Measurements from ENCODE around the gene INPP4B.

The INPP4B gene

DNA sequence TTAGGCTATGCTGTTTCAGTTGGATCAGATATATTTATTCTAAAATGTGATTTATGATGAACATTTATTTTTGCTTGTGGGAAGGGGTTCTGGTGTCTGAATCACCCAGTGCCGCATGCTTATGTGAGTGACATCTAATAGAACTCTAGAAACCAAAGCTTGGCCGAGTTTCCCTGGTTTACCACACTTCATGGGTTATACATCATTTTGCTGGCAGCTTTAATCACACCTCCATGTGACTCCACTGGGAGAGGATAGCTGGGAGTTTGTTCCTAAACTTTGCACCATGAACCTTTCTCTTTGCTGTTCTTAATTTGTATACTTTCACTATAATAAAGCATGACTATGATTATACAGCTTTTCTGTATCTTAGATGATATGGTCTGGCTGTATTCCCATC lies 382.9 kb downstream of the INPP4B start:
- no peak for DNase-seq

DNA sequence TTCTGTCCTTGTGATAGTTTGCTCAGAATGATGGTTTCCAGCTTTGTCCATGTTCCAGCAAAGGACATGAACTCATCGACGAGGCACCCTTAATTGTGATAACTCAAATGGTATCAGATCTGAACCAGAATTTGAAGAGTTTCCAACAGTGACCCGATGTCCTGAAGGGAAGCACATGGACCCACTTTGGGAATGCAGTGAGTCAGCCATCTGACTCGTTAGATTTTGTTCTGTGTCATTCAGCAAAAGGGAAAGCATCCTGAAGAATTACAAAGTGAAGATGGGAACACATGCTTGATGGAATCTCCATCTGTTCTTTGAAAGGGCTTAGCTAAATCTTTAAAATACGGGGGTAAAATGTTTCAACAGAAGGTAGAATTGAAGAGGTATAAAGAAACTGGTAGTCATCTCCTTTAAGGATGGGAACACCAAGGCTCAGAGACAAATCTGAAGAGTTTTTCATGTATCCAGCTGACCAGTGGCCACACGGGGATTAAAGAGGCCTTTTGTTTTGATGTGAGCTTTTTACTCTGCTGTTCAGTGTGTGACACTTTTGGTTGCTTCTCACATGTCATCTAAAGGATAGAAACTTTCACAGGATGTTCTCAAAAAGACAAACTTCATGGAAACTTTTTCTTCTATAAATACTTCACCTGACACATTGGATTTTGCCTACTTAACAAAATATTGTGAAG lies 393.8 kb downstream of the INPP4B start:
- no peak for DNase-seq

DNA sequence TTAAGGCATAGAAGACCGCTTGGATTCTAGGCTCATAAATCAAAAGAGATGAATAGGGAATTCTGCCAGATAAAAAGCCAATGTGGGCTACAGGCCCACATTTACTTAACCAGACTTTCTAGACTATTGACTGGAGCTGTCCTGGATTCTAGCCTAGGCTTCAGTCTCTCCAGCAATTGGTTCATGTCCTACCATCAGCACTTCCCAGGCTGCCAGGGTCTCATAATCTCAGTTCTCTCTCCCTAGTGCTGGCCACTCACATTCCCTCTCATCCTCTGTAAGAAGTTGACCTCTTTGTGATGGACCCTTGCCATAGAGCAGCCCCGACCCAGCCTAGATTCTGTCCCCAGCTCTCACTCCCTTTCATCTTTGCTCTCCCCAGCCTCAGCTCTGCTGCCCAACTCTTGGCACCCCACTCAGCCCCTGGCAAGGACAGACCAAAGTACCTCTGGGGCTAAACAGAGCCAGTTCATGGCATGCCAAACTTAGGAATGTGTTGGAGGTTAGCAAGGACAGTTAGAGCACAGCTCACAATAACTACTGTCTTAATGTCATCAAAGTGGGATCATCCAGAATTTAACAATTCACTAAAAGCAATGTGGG lies 396.2 kb downstream of the INPP4B start:
- DNase-seq: no peak

DNA sequence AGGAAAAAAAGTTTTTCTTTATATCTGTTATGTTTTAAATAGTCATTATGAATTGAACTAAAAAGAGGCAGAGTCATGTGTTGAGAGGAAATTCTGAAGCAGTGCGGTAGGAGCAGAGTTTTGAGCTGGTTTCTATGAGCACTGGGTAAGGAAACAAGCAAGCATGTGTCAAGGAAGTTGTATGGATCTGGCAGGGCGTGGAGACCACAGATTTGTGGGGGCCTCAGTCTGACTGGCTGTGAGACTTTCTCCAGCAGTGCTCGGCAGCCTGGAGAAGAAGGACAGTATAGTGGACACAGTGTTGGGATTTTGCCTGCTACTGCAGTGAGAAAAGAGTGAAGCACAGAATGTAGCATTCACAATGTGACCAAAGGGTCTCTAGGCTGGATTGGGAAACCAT lies 399.1 kb downstream of the INPP4B start:
- DNase-seq: no peak

DNA sequence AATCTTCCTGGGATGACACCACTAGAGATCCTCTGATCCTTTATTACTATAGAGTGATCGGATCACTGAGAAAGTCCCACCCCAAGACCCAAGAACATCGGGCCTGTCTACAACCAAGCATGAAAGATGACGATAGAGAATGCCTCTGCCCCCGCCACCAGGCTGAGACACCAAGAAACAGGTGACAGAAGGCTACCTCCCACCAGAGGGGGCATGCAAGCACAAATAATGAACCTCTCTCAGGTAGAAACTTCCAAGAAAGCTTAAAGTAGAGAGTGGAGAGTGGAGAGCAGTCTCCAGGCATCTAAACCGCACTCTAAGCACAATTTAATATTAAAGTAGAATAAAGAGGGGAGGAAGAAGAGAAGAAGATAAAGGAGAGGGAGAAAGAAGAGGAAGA lies 402.6 kb downstream of the INPP4B start:
- no peak for DNase-seq

DNA sequence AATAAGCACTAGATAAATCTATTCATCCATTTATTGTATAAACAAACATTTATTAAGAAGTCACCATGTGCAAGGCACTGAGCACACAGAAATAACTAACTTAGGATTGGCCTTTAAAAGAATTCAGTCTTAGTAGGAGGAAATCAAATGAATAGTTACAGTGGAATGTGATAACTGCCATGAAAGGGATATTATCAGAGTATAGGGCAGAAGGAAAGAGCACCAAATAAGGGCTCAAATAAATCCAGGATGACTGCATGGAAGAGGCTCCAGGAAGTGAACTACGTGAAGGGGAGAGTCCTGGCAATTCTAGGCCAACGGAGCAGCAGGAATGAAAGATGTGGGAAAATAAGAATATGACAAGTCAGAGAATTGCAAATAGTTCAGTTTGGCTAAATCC lies 406.0 kb downstream of the INPP4B start:
- no peak for DNase-seq

DNA sequence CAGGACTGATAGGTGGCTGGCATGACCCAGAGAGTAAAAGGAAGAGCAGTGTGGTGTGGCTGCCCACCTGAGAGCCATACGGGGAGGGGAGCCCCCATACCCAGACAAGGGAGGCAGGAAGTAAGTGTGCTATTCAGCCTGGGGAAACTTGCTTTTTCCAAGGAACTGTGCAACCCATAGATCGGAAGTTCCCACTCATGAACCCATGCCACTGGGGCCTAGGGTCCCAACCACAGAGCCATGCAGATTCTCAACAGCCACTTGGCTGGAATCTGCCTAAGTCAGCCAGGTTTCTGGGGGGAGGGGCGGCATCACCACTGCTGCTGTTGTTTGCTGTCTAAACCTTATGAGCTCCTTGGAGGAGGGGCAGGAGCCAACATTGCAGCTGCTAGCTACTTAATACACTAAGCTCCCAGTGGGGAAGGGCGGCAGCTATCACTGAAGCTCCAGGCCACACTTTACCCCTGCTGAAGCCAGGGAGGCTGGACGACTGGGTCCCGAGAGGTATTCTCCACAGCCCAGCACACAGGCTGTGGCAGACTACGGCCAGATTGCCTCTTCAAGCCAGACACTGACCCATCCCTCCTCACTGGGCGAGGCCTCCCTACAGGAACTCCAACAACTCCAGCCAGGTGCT lies 410.4 kb downstream of the INPP4B start:
- no peak for DNase-seq

DNA sequence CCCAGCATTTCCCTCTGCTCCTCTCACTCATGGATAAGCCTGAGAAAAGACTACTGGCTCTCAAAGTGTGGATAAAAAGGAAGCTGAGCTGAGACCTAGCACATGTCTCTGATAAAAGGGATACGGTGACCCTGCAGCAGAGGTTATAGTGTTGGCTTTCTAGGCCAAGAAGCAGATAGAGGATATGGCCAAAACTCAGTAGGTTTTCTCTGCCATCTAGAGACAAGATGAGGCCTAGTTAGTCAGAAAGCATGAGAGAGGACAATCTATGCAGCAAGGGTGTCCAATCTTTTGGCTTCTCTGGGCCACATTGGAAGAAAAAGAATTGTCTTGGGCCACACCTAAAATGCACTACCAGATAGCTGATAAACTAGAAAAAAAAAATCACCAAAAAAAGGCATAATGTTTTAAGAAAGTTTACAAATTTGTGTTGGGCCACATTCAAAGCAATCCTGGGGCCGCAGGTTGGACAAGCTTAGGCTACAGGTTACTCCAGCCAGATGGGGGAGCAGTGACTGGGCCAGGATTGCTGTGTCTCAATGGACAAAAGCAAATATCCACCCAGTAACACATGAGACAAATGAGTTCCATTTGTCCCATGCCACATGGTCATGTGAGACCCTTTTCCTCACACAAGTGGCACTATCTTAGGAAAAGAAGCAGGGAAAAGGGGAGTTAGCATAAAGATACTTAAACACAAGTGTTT lies 411.4 kb downstream of the INPP4B start:
- no peak for DNase-seq

DNA sequence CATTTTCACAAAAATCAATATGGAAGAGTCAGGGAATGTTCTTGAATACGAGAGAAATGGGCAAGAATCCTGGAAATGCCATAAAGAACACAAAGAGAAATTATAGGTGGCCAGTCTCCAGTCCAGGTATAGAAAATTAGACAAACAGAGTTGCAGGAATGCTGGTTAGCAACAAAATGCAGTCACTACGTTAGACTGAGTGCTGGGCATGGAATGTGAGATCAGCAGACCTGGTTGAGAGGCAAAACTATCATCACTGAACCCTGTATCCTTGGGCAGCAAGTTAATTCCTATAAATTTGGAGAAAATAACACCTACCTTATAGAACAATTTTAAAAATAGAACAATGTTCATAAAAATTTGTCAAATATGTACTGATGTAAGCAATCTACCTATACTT lies 417.4 kb downstream of the INPP4B start:
- no peak for DNase-seq

DNA sequence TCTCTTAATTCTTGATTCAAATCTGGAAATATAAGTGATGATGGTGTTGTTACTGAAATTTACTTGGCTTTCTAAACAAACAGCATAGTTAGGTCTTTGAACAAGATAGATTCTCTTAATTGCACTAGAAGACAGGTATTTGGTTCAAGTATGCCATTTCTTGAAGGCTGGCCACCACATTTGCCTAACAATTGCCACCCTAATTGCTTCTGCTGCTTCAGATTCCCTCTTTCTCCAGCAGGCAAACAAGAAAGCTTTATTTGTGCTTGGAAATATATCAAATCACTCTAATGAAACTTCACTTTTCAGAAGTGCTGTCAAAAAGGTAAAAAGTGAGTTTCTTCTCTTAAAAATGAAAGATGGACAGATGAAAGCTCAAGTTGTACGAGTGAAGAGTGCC lies 418.6 kb downstream of the INPP4B start:
- no peak for DNase-seq

DNA sequence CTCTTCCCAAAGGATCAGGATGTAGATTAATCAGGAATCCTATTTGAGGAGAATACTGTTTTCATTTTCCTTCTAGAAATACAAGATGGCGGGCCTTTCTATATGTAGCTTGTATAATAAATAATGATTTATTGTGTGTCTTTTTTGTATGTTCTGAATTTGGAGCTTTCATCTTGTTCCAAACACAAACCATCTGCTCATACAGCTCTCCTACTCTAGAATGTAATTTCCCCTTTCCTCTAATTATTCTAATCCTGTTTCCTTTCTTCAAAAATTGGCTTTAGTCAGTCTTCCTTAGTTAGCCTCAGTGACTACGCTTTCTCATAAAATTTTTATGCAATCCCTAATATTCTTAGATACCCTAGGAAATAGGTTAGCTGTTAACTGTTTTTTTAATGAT lies 422.2 kb downstream of the INPP4B start:
- no peak for DNase-seq

DNA sequence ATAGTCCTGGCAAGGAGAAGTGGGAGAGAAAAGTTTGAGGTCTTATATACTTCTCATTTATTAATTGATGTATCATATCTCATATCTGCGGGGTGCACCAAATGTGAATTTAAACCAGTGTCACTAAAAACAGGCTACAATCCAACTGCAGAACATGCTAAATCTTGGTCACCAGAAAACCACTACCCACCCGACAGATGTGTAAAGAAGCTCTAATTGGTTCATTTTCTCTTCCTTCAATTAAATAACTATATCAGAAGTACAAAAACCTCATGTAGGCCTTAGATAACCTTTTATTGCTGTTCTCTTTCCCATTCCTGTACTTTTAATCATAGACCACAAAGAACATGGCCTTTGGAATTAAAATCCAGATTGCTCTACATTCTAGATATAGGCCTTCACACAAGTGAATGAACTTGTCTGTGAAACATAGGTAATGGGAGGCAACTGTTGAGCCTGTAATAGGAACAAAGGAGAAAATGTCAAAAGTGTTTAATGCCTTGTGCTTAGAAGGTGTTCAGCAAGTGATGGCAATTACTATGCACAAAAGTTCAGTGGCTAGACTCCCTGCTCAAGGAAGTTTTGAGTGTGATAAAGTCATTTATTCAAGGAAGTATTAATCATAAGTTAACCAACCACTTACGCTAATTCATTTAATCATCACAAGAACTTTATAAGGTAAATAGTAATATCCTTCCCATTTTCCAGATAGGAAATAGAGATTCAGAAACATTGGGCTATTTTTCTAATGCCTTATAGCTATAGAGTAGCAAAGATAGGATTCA lies 425.6 kb downstream of the INPP4B start:
- DNase-seq: no peak

DNA sequence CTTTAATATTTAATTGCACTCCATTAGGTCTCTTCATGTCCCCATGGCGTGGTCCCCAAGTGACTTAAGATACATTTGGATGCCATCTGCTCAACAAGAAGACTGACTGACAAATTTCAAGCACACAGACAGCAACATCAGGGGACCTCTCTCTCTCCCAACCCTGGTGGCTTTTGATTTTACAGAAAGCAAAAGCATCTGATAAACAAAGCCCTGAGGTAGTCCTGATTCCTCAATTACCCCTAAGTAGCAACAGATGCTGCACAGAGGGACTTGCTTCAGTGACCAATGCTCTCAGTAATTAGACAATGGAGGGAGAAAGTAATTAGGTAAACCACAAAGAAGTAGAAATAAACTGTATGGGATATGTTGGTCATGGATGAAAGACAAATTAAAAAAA lies 426.4 kb downstream of the INPP4B start:
- no peak for DNase-seq

DNA sequence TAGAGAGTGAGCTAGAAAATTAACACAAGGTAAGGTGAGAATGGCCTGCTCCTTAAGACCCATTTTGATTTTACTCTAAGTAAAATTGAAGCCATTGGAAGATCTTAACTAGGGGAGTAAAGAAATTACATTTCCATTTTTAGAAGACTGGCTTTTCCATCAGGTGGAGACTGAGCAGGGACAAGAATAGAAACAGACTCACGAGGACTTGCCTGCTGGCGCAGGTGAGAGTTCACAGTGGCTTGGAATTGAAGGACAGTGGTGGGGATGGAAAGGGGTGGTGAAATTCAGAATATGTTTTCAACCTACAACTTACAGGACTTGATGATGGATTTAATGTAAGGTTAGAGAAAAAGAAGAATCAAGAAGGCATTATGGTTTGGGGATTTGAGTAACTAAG lies 427.4 kb downstream of the INPP4B start:
- no peak for DNase-seq

DNA sequence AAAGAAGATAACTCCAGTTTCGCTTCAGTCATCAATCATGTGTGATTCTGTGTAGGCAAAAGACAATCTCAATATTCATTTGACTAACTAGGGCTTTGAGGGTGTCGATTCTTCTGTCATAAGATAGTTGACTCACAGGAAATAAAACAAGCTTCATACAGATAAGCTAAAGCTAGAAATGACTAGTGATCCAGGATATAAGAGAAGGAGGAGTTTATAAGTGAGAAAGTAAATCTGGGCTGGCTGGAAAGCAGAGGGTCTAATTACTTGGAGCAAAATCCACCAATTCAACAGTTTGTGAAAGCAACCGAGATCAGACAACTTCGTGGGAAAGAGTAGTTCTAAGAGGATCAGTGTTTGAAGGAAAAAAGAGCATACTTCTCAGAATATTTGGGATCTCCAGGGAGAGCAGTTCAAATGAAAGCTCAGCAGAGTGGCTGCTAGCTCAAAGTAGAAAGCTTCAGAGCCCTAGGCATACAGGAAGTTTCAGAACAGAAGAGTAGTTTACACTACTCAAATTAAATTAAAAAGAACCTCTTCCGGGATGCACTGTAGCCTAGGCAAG lies 429.3 kb downstream of the INPP4B start:
- DNase-seq: no peak

DNA sequence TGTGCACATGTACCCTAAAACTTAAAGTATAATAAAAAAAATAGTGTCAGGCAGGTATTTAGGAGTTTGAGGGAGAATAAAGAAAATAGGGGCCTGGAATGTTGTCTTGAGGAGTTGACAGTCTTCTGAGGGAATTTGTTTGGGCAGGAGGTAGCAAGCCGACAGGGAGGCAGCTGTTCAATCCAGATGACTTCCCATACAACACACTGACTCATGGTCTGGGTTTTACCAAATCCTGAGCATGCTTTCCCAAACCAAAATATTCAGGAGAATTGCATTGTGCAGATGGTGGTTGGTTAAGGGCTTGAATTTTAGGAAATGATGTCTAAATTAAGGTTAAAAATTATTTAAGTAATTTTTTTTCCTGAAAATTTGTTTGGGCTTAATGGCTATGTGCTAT lies 430.0 kb downstream of the INPP4B start:
- DNase-seq: no peak

DNA sequence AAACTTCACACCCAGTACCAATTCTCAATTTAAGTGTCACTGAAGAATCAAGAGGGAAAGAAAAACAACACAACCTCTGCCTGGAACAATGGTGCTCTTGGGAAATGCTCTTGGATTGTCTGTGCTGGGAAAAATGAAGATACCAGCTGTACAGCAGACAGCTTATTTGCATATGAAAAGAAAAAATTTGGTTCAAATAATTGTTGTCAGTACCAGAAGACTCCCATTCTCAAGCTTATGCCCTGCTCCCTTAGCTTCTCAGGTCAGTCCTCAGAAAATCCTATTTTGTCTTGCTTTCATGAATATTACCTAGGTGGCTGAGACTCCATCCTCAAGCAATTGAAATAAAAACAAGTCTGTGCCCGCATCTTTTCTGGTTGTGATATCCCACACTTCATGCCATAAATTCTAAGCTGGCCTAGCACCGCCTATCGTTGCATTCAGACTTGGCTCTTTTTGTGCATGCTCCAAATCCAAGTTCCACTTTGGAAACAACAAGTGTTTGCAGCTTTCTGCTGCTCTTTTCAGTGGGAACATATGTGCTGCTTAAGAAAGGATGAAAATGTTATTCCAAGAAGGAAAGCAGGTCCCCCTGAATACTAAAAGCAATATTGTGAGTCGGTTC lies 431.6 kb downstream of the INPP4B start:
- DNase-seq: no peak

DNA sequence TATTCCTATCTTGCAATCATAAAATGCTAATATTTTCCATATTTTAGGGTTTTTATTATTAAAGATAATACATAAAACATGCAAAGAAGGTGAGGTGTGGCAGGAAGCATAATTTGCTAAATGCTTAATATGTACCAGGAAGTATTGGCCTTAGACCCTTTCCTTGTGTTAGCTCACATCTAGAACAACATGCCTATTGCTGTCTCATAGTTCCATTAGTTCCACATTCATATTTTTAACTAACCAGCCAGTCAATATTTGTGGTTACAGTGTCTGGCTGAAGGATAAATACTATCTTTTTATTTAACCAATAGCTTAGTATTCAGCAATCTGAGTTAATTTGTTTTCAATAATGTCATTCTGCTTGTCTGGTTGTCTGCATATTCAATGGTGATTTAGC lies 432.6 kb downstream of the INPP4B start:
- DNase-seq: no peak

DNA sequence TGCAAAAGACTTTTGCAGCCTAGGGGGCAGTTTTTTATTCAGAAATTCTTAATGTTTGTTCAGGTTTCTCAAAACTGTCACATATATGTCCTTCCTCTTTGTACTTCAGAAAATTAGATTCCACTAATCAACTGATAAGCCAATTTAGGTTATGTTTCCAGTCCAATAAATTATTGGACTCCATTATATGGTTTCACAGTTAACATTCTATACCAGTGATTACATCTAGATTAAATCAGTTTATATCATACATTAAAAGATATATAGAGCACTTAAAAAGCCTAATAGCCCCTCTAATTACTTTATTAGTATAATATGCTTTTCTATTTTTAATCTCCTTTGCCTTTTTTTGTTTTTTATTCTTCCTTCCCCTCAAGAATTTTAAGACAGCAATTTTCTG lies 434.1 kb downstream of the INPP4B start:
- DNase-seq: no peak

DNA sequence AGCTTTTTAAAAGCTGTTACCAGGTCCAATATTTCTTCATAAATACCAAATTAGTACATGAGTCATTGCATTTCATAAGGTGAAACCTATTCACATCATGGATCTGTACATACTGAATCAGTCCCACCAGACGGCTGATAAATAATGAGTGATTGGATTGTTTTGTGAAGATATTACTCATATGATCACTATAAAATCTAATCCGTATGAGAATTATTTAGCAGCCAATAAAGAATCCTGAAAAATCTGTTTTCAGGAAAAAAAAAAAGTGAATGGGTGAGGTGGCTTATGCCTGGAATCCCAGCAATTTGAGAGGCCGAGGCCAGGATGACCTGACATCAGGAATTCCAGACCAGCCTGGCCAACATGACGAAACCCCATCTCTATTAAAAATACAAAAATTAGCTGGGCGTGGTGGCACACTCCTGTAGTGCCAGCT lies 438.1 kb downstream of the INPP4B start:
- DNase-seq: no peak

DNA sequence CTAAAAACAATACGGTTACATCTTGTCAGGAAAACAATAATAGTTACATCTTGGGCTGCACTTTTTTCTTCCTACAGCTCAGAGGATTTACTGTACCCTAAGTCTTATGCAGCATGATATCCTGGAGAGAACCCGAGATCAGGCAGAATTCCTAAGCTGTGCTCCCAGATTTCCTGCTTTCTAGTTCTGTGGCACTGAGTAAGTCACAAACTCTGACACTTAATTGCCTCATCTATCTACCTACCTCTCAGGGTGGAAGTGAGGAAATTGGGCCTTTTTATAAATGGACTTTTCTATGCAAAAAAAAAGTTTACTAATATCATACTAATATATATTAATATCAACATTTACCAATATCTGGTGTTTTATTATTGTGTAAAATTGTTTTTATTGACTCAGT lies 438.5 kb downstream of the INPP4B start:
- no peak for DNase-seq

All from right kidney (tissue), 1 donor.